Measurements from ENCODE around the gene ACER3.

DNA sequence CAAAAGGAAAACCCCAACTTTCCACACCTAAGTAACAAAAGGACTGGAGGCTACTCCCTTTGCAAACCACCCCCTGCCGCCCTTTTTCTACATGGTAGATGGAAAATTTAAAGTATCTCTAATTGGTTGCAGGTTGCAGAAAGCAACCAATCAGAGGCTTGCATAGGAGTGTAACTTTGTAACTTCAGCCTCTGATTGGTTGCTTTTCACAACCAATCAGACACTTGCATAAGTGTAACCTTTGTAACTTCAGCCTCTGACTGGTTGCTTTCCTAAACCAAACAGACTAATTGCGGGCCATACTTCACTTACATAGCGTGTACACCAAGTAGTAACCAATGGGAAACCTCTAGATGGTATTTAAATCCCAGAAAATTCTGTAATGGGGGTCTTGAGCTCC is 16.8 kb upstream of the ACER3 start:
- TF ChIP-seq, protein P1, sequence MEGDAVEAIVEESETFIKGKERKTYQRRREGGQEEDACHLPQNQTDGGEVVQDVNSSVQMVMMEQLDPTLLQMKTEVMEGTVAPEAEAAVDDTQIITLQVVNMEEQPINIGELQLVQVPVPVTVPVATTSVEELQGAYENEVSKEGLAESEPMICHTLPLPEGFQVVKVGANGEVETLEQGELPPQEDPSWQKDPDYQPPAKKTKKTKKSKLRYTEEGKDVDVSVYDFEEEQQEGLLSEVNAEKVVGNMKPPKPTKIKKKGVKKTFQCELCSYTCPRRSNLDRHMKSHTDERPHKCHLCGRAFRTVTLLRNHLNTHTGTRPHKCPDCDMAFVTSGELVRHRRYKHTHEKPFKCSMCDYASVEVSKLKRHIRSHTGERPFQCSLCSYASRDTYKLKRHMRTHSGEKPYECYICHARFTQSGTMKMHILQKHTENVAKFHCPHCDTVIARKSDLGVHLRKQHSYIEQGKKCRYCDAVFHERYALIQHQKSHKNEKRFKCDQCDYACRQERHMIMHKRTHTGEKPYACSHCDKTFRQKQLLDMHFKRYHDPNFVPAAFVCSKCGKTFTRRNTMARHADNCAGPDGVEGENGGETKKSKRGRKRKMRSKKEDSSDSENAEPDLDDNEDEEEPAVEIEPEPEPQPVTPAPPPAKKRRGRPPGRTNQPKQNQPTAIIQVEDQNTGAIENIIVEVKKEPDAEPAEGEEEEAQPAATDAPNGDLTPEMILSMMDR (conservative IDR thresholded peaks at IDR 0.05; ENCODE audit: low read depth in 2 of 2), result no peak
- TF ChIP-seq, protein P2, sequence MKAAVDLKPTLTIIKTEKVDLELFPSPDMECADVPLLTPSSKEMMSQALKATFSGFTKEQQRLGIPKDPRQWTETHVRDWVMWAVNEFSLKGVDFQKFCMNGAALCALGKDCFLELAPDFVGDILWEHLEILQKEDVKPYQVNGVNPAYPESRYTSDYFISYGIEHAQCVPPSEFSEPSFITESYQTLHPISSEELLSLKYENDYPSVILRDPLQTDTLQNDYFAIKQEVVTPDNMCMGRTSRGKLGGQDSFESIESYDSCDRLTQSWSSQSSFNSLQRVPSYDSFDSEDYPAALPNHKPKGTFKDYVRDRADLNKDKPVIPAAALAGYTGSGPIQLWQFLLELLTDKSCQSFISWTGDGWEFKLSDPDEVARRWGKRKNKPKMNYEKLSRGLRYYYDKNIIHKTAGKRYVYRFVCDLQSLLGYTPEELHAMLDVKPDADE (IDR thresholded peaks at IDR 0.05), result no peak
